H1 (cell line): Measurements from ENCODE around the gene PLEKHM3.

Experiments used
- BCL11A ChIP-seq, 2 experiments: IDR thresholded peaks; one replicate each; pipeline ENCODE4 v1.6.1; 2011; ENCODE audit warnings: low read depth in 2 of 2, low read length in 2 of 2, mild to moderate bottlenecking in 2 of 2
- BRCA1 ChIP-seq: IDR thresholded peaks from 2 replicates; pipeline ENCODE4 v1.6.1; 2012; ENCODE audit warnings: low read depth, low read length, improper control_type of control experiment
- CEBPB ChIP-seq: IDR thresholded peaks from 2 replicates; pipeline ENCODE4 v1.6.1; 2012; ENCODE audit warnings: low read depth, low read length
- CHD2 ChIP-seq: IDR thresholded peaks from 2 replicates; pipeline ENCODE4 v1.6.1; 2012; ENCODE audit warnings: low read length, improper control_type of control experiment
- EP300 ChIP-seq, 2 experiments: IDR thresholded peaks; 1 replicate in 1 of 2; 2 replicates in 1 of 2; pipeline ENCODE4 v1.6.1; 2011 to 2012; ENCODE audit warnings: low read depth in 2 of 2, low read length in 2 of 2, mild to moderate bottlenecking in 2 of 2, borderline replicate concordance in 1 of 2, inconsistent platforms in 1 of 2, moderate library complexity in 1 of 2
- HDAC2 ChIP-seq, 2 experiments: fragments of 300-600 bp in 1 of 2; sonication (generic) in 1 of 2; IDR thresholded peaks; 2 replicates each; pipeline ENCODE4 v1.6.1; 2011 to 2012; ENCODE audit warnings: low read depth in 2 of 2, low read length in 2 of 2, mild to moderate bottlenecking in 2 of 2, moderate library complexity in 2 of 2, borderline replicate concordance in 1 of 2, inconsistent platforms in 1 of 2
- RXRA ChIP-seq: IDR thresholded peaks from 2 replicates; pipeline ENCODE4 v1.6.1; 2011; ENCODE audit warnings: low read depth, mild to moderate bottlenecking, low read length, moderate library complexity; ENCODE audit not compliant: insufficient read depth
- SIX5 ChIP-seq: IDR thresholded peaks from 2 replicates; pipeline ENCODE4 v1.6.1; 2011; ENCODE audit warnings: mild to moderate bottlenecking, low read depth, low read length
- TF ChIP-seq, protein P1 (sequence below), 3 experiments: IDR thresholded peaks; 1 replicate in 2 of 3; 2 replicates in 1 of 3; pipeline versions ENCODE4 v1.5.1 to v1.6.1; 2011; ENCODE audit warnings: low read length in 3 of 3, mild to moderate bottlenecking in 3 of 3, inconsistent platforms in 2 of 3, low read depth in 1 of 3, moderate library complexity in 1 of 3; ENCODE audit not compliant: insufficient read depth in 1 of 3; ENCODE audit errors: control extremely low read depth in 1 of 3
- TF ChIP-seq, protein P2 (sequence below): IDR thresholded peaks from 2 replicates; pipeline ENCODE4 v1.6.1; 2012; ENCODE audit warnings: inconsistent platforms
- TF ChIP-seq, protein P3 (sequence below): IDR thresholded peaks from 2 replicates; pipeline ENCODE4 v1.6.1; 2012; ENCODE audit warnings: inconsistent platforms

DNA sequence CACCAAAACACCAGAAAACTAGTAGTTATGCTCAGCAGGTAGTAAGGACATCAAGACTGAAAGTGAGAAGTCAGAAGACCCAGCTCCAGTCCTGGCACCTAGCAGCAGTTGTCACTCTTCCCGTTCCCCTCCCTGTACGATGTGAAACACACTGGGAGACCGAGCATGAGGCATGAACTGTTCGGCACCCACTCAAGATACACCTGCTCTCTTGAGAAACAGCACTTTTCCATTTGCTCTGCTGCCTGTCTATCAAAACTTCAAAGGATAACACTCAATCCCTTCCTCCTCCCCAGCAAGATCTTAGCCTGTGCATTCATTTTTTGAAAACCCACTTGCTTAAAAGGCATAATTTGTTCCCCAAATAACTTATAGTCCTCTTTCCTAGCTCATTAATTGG, 123.9 kb downstream of the PLEKHM3 start:
- TF ChIP-seq, protein P1, sequence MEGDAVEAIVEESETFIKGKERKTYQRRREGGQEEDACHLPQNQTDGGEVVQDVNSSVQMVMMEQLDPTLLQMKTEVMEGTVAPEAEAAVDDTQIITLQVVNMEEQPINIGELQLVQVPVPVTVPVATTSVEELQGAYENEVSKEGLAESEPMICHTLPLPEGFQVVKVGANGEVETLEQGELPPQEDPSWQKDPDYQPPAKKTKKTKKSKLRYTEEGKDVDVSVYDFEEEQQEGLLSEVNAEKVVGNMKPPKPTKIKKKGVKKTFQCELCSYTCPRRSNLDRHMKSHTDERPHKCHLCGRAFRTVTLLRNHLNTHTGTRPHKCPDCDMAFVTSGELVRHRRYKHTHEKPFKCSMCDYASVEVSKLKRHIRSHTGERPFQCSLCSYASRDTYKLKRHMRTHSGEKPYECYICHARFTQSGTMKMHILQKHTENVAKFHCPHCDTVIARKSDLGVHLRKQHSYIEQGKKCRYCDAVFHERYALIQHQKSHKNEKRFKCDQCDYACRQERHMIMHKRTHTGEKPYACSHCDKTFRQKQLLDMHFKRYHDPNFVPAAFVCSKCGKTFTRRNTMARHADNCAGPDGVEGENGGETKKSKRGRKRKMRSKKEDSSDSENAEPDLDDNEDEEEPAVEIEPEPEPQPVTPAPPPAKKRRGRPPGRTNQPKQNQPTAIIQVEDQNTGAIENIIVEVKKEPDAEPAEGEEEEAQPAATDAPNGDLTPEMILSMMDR (IDR thresholded peaks at IDR 0.05; ENCODE audit: control extremely low read depth in 1 of 3, insufficient read depth in 1 of 3, low read depth in 1 of 3, low read length in 3 of 3) = no peak
- no peak for TF ChIP-seq HDAC2 (IDR thresholded peaks at IDR 0.05; ENCODE audit: borderline replicate concordance in 1 of 2, low read depth in 2 of 2, low read length in 2 of 2)
- no peak for TF ChIP-seq CHD2
- TF ChIP-seq BCL11A (IDR thresholded peaks at IDR 0.05; ENCODE audit: low read depth in 2 of 2, low read length in 2 of 2) = no peak
- TF ChIP-seq, protein P2, sequence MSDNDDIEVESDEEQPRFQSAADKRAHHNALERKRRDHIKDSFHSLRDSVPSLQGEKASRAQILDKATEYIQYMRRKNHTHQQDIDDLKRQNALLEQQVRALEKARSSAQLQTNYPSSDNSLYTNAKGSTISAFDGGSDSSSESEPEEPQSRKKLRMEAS = no peak
- TF ChIP-seq SIX5 = no peak
- TF ChIP-seq CEBPB = no peak
- TF ChIP-seq, protein P3, sequence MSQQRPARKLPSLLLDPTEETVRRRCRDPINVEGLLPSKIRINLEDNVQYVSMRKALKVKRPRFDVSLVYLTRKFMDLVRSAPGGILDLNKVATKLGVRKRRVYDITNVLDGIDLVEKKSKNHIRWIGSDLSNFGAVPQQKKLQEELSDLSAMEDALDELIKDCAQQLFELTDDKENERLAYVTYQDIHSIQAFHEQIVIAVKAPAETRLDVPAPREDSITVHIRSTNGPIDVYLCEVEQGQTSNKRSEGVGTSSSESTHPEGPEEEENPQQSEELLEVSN = no peak
- no peak for TF ChIP-seq EP300 (IDR thresholded peaks at IDR 0.05; ENCODE audit: borderline replicate concordance in 1 of 2, low read depth in 2 of 2, low read length in 2 of 2)
- no peak for TF ChIP-seq RXRA
- no peak for TF ChIP-seq BRCA1
